ENCODE data around the gene LTBP1. TPM values are rescaled to one million over a fixed set of nuclear protein-coding genes. Genes with fewer than 3 reads are reported as not detected.

Gene LTBP1
- total and polyA plus RNA-seq, 4 donors, result 5.8 to 57.6 (median 10.2) TPM

GRCh38 chr2:33071591-33071990 lies 124.8 kb downstream of the LTBP1 start:
- DNase-seq (ENCODE audit: low spot score), result no peak
- Histone ChIP-seq H3K9ac (ENCODE audit: low read depth in 1 of 2, low read length in 2 of 2) (no peak overlapping the region), H3K27ac (ENCODE audit: low read depth in 1 of 2, low read length in 2 of 2) (no peak overlapping the region), H3K9me3 (ENCODE audit: control insufficient read depth in 4 of 4, low read length in 3 of 4) (no peaks in the 10 kb centered on the region), H3K4me1 (ENCODE audit: control insufficient read depth in 4 of 4, insufficient read depth in 4 of 4, low read length in 3 of 4) (peaks cover 0 to 15% (median 4%) of the 10 kb centered on the region in 4 donors), H3K36me3 (ENCODE audit: control insufficient read depth in 4 of 4, insufficient read depth in 3 of 4, low read depth in 1 of 4, low read length in 3 of 4) (no peaks in the 10 kb centered on the region), H3K27me3 (ENCODE audit: control insufficient read depth in 4 of 4, insufficient read depth in 4 of 4, low read length in 3 of 4) (no peaks in the 10 kb centered on the region), H3K4me3 (ENCODE audit: low read depth in 1 of 3, low read length in 3 of 3) (no peak overlapping the region)
- TF ChIP-seq TAF1 (conservative IDR thresholded peaks at IDR 0.05) (no peak), FOXA2 (IDR thresholded peaks at IDR 0.05) (no peak), FOXA1 (IDR thresholded peaks at IDR 0.05) (no peak)
- WGBS, result 64% methylated on average over 5 of the region's 5 CpGs

- no peak for TF ChIP-seq HNF4G (IDR thresholded peaks at IDR 0.05)
- WGBS, result 79% methylated on average over 6 of the region's 6 CpGs
- H3K4me1 ChIP-seq (ENCODE audit: control insufficient read depth in 4 of 4, insufficient read depth in 4 of 4, low read length in 3 of 4), result peaks cover 0 to 15% (median 4%) of the 10 kb centered on the region in 4 donors
- H3K9ac ChIP-seq (ENCODE audit: low read depth in 1 of 2, low read length in 2 of 2), result no peak overlapping the region
- H3K36me3 ChIP-seq (ENCODE audit: control insufficient read depth in 4 of 4, insufficient read depth in 3 of 4, low read depth in 1 of 4, low read length in 3 of 4), result no peaks in the 10 kb centered on the region
- H3K4me3 ChIP-seq (ENCODE audit: low read depth in 1 of 3, low read length in 3 of 3), result no peak overlapping the region
- no peak overlapping the region for H3K27ac ChIP-seq (ENCODE audit: low read depth in 1 of 2, low read length in 2 of 2)
- DNase-seq (ENCODE audit: low spot score), result no peak
- no peaks in the 10 kb centered on the region for H3K27me3 ChIP-seq (ENCODE audit: control insufficient read depth in 4 of 4, insufficient read depth in 4 of 4, low read length in 3 of 4)
- no peaks in the 10 kb centered on the region for H3K9me3 ChIP-seq (ENCODE audit: control insufficient read depth in 4 of 4, low read length in 3 of 4)
Measured at GRCh38 chr2:33072614-33073013, 125.9 kb downstream of the LTBP1 start.

GRCh38 chr2:33073018-33073417 lies 126.3 kb downstream of the LTBP1 start:
- no peaks in the 10 kb centered on the region for H3K27me3 ChIP-seq (ENCODE audit: control insufficient read depth in 4 of 4, insufficient read depth in 4 of 4, low read length in 3 of 4)
- no peak overlapping the region for H3K4me3 ChIP-seq (ENCODE audit: low read depth in 1 of 3, low read length in 3 of 3)
- no peaks in the 10 kb centered on the region for H3K36me3 ChIP-seq (ENCODE audit: control insufficient read depth in 4 of 4, insufficient read depth in 3 of 4, low read depth in 1 of 4, low read length in 3 of 4)
- H3K27ac ChIP-seq (ENCODE audit: low read depth in 1 of 2, low read length in 2 of 2), result no peak overlapping the region
- TF ChIP-seq SP1 (IDR thresholded peaks at IDR 0.05), result no peak
- no peak for TF ChIP-seq YY1 (IDR thresholded peaks at IDR 0.05)
- TF ChIP-seq REST (IDR thresholded peaks at IDR 0.05), result no peak
- no peak for TF ChIP-seq EGR1 (IDR thresholded peaks at IDR 0.05; ENCODE audit: low read depth in 2 of 2)
- TF ChIP-seq CTCF (IDR thresholded peaks at IDR 0.05; ENCODE audit: low read depth, low read length, missing input control), result no peak
- no peak for TF ChIP-seq MAX (IDR thresholded peaks at IDR 0.05)
- TF ChIP-seq HNF4A (conservative IDR thresholded peaks at IDR 0.05), result no peak
- no peak for TF ChIP-seq ATF3 (IDR thresholded peaks at IDR 0.05)
- no peak for TF ChIP-seq FOXA1 (IDR thresholded peaks at IDR 0.05)
- no peak for TF ChIP-seq RAD21 (IDR thresholded peaks at IDR 0.05)
- no peak for TF ChIP-seq JUND (IDR thresholded peaks at IDR 0.05)
- TF ChIP-seq FOXA2 (IDR thresholded peaks at IDR 0.05), result no peak
- TF ChIP-seq GABPA (IDR thresholded peaks at IDR 0.05 in 1 of 2, conservative IDR thresholded peaks at IDR 0.05 in 1 of 2), result no peak
- TF ChIP-seq TAF1 (conservative IDR thresholded peaks at IDR 0.05), result no peak
- TF ChIP-seq RXRA (IDR thresholded peaks at IDR 0.05), result no peak
- TF ChIP-seq HNF4G (IDR thresholded peaks at IDR 0.05), result no peak
- no peak for TF ChIP-seq NR2F2 (IDR thresholded peaks at IDR 0.05)
- TF ChIP-seq ZBTB33 (IDR thresholded peaks at IDR 0.05), result no peak
- H3K9me3 ChIP-seq (ENCODE audit: control insufficient read depth in 4 of 4, low read length in 3 of 4), result no peaks in the 10 kb centered on the region
- DNase-seq (ENCODE audit: low spot score), result no peak
- no peak overlapping the region for H3K9ac ChIP-seq (ENCODE audit: low read depth in 1 of 2, low read length in 2 of 2)
- 98% methylated on average over 4 of the region's 4 CpGs for WGBS
- peaks cover 0 to 15% (median 4%) of the 10 kb centered on the region in 4 donors for H3K4me1 ChIP-seq (ENCODE audit: control insufficient read depth in 4 of 4, insufficient read depth in 4 of 4, low read length in 3 of 4)

All from liver (tissue), 9 donors.